ENCODE data around the gene FAM209A. TPM values are rescaled to one million over a fixed set of nuclear protein-coding genes. Genes with fewer than 3 reads are reported as not detected.

The FAM209A gene
- total RNA-seq, 2 experiments from 2014 or later, result 0.70 to 0.82 TPM

Other genes starting within 250 kb of the FAM209A start
- gene FAM210B, start 165.8 kb upstream of the FAM209A start, total RNA-seq (2014; rRNA removed; shearing (Covaris generic)), result 0.13 and 0.19 TPM in 2 replicates
- gene FAM210B, start 165.8 kb upstream of the FAM209A start, total RNA-seq (2022), result 1.1 and 1.3 TPM in 2 replicates
- gene AURKA, start 132.5 kb upstream of the FAM209A start, total RNA-seq (2014; rRNA removed; shearing (Covaris generic)), result 55.5 and 63.2 TPM in 2 replicates
- gene AURKA, start 132.5 kb upstream of the FAM209A start, total RNA-seq (2022), result 97.1 and 105 TPM in 2 replicates
- 38.5 and 52.1 TPM in 2 replicates for gene CSTF1, start 132.1 kb upstream of the FAM209A start, total RNA-seq (2014; rRNA removed; shearing (Covaris generic))
- gene CSTF1, start 132.1 kb upstream of the FAM209A start, total RNA-seq (2022), result 51.6 and 56.0 TPM in 2 replicates
- 0.05 TPM in 1 of 2 replicates, not detected in the other for gene CASS4, start 112.5 kb upstream of the FAM209A start, total RNA-seq (2014; rRNA removed; shearing (Covaris generic))
- 0.15 and 0.18 TPM in 2 replicates for gene CASS4, start 112.5 kb upstream of the FAM209A start, total RNA-seq (2022)
- gene RTF2, start 56.1 kb upstream of the FAM209A start, total RNA-seq (2014; rRNA removed; shearing (Covaris generic)), result 46.8 and 63.6 TPM in 2 replicates
- gene RTF2, start 56.1 kb upstream of the FAM209A start, total RNA-seq (2022), result 68.2 and 72.7 TPM in 2 replicates
- gene FAM209B, start 8.5 kb downstream of the FAM209A start, total RNA-seq (2014; rRNA removed; shearing (Covaris generic)), result not detected in 2 replicates
- gene FAM209B, start 8.5 kb downstream of the FAM209A start, total RNA-seq (2022), result not detected in 2 replicates
- not detected in 2 replicates for gene TFAP2C, start 104.6 kb downstream of the FAM209A start, total RNA-seq (2014; rRNA removed; shearing (Covaris generic))
- gene TFAP2C, start 104.6 kb downstream of the FAM209A start, total RNA-seq (2022), result not detected in 2 replicates